HG03066 (cell line): ENCODE measurements around the gene CDK5R1.
"Not testable (repeated sequence)": the region's sequence is repeated elsewhere in the genome, so short reads cannot be mapped to it uniquely, and the experiment has no call there.

Experiments
- ATAC-seq: cut with Tn5 transposase; IDR thresholded peaks from one replicate; pipeline ENCODE4 v1.9.1; 2021; ENCODE audit warnings: low read depth; ENCODE audit not compliant: unreplicated experiment

CDK5R1 gene

DNA sequence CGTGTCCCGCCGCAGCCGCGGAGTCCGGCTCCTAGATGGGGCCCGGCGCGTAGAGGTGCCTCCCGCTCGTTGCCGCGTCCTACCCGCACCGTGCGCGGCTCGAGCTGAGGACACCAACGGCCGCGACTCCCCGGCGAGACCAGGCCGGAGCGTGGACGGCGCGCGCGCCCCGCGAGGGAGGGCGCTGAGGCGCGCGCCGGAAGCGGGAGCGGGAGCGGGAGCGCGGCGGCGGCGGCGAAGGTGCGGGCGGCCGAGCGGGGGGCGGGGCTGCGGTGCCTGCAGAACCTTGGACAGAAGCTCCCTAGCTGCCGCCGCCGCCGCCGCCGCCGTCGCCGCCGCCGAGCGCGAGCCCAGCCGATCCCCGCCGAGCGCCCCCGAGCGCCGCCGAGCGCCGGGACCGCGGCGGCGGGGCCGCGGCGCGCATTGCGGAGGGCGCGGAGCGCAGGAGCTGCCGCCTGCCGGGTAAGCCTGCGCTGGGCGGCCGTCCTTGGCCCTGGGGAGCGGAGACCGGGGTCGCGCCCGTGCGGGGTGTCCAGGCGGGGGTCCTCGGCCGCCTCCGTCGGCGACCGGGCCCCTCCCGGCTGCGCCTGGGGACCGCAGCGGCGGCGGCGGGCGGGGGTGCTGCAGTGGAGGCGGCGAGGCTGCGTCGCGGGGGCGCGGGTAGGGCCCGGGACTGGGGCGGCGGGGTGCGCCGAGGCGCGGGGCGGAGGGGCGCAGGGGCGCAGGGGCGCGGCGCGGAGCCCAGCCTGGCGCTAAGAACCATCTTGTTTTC, at the start of gene CDK5R1:
TSS of gene CDK5R1 (plus strand) at position 293 of the 772 bp plus-strand sequence. CDS start 628 bp downstream, outside the sequence.
- peak; percentile 38 for ATAC-seq

DNA sequence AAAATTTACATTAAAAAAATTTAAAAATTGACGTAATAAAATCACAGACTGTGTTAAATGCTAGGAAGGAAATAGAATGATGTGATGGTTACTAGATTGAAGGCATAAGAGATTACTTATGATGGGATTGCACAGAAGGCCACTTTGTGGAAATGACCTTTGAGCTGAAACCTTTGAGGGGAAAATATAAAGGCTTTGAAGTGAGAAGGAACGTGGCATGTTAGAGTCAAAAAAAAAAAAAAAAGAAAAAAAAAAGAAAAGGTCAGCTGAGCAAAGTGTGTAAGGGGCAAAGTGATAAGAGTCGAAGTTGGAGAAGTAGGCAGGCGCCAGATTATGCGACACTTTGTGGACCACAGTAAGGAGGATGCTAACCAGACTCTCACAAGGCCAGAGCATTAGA, 46.1 kb upstream of the CDK5R1 start:
- no peak for ATAC-seq

DNA sequence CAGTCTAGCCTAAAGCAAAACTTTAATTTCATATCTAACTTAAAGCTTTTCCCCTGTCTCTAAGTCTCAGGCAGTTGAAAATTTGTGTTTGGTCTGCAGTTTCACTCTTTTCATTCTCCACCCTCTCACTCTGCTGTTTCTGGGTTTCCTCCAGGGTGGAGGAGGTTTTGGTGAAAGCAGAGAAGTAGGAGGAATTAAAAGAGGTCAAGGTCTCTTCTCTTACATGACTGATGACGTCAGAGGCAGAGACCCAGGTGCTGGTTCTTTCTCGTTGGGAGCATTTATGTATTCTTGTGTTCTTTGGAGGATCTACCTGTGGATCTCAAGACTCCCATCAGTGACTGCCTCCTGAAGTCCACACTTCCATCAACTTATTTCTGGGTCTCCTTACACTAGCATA, 44.9 kb upstream of the CDK5R1 start:
- no peak for ATAC-seq

DNA sequence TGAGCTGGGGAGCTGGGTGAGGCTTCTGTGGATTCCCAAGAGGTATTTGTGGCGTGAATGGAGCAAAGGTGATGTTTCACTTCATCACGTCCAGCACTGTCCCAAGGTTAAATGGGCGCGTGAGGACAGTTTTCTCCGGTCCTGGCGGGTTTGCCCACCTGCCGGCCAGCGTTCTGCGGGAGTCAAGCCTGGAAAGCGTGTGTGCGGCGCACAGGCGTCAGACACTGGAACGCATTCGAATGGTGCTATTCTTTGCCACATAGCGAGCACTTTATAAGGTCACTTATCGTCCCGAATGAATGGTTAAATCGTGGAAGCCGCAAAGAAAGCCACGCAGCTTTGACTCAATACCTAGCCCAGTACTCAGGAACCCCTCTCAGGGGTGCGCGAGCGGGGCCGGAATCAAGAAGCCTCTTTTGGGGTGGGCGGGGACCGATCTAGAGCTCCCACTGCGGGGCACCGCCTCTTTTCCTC, 42.9 kb upstream of the CDK5R1 start:
- ATAC-seq, result no peak

DNA sequence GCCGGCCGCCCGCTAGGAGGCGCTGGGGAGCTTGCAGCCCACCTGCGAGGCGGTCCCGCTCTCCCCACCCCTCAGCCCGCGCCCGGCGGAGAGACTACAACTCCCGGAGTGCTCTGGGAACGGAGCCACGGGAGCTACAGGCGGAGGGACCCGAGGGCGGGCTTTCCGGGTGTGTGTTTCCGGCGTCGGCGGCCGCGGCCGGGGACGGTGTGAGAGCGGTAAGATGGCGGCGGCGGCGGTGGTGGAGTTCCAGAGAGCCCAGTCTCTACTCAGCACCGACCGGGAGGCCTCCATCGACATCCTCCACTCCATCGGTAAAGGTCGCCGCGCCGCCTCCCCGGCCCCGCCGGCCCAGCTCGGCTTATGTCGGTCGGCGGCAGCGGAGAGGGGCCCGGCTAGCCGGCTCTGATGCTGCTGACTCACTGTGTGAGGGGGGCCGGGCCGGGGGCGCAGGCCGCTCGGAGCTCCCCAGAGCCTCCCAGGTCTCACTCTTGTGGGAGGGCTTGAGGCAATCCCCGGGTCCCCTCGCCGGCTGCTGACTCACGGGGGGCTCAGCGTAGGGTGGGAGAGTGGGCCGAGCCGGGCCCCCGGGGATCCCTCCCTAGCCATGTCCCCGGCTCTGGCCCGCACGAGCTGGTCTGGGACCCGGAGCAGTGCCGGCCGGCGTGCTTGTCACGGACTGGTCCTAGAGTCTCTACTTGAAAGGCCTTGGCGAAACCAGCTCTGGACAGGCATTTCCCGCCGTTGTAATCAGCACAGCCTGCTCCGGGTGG, 42.3 kb upstream of the CDK5R1 start, which contains the start of gene PSMD11:
TSS of gene PSMD11 (plus strand) at position 210 of the 773 bp plus-strand sequence. CDS start at position 224, 14 bp downstream.
- peak; percentile 84 for ATAC-seq

DNA sequence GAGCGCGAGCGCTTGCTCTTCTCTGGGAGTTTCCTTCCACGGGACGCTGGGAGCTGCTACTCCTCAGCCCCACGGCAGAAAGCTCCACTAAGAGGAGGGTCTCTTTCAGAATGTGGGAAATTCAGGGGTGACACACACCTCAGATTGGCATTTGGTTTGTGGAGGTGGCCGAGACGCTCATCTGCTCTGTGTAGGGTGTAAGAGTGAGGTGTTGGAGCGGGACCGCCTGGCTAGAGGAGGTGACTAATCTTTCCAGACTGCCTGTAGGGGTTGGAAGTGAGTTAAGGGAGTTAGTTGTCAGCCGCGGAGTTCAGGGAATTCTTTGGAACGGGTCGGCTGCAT, 41.7 kb upstream of the CDK5R1 start:
- ATAC-seq, result peak; percentile 12

DNA sequence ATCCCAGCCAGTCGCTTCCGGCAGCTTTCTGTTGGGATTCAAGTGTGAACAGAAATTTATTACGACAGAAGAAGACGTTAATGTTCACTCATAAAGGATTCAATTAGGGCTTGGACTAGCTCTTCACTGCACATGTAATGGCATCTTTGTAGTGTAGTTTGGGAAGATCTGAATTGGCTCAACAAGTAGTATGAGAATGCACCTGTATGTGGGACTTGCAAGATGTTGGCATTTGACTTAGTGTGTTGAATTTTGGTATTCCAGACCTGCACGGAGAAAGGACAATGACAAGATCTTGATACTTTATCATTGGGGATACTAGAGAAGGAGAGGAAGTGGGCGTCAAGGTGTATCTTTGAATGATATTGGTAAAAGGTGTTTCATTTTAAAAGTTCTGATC, 41.3 kb upstream of the CDK5R1 start:
- no peak for ATAC-seq

DNA sequence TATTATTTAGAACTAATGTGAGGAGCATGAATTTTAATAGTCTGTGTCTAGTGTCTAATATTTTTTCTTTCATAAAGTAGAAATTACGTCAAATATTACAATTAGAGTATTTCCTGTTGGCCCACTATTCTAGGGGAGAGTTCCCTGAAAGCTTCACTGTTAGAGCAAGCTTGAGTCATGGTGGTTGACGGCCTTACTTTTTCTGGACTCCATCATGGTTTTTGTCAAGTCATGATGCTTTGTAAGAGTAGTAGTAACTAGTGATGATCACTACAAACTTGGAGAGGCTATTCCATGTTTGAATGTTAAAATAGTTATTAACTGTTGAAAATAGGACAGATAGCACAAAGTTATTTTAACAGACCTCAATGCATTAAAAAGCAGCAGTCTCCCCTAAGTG, 40.8 kb upstream of the CDK5R1 start:
- no peak for ATAC-seq

DNA sequence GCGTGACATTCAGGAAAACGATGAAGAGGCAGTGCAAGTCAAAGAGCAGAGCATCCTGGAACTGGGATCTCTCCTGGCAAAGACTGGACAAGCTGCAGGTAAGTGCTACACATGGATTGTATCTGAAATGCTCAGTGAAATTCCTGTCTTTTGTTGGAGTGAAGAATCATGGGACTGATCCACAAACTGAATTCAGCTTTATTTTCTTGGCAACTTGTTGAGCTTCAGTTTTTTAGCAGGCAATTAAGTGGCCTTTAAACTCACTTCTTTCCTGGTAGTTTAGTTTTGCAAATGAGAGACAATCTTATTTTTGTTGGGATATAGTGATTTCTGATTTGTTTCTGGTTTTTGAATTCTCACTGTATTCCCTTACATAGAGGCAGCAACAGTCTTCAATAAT, 39.8 kb upstream of the CDK5R1 start:
- no peak for ATAC-seq

DNA sequence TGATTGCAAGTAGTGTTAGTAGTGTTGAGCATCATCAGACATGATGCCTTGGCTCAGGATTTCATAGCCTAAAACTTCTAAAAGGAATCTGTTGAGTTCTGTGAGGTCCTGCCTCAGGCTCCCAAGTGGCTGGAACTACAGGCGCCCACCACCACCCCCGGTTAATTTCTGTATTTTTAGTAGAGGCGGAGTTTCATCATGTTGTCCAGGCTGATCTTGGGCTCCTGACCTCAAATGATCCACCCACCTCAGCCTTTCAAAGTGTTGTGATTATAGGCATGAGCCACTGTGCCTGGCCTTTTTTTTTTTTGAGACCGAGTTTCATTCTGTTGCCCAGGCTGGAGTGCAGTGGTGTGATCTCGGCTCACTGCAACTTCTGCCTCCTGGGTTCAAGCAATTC, 36.8 kb upstream of the CDK5R1 start:
- ATAC-seq, result no peak

DNA sequence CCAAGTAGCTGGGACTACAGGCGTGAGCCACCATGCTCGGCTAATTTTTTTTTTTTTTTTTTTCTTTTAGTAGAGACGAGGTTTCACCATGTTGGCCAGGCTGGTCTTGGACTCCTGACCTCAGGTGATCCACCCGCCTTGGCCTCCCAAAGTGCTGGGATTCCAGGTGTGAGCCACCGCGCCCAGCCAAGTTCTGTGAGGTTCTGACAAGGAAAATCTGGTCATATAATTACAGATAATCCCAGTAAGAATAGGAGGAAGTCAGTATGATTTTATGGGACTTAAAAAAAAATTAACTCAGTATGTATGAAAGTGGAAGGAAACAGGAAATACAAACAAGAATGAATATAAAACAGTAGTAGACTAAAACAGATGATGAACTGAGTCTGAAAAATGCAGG, 36.4 kb upstream of the CDK5R1 start:
- ATAC-seq, result not testable (repeated sequence)

DNA sequence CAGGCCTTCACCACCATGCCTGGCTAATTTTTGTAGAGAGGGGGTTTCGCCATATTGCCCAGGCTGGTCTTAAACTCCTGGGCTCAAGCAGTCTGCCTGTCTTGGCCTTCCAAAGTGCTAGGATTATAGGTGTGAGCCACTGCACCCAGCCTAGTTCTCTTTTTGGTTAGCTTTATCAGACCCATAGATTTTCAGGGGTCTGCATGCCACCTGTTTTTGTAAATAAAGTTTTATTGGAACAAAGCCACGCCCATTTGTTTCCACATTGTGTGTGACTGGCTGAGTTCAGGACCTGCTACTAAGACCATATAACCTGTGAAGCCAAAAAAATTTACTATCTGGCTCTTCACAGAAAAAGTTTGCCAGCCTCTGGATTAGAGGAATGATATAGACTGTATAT, 34.9 kb upstream of the CDK5R1 start:
- no peak for ATAC-seq

DNA sequence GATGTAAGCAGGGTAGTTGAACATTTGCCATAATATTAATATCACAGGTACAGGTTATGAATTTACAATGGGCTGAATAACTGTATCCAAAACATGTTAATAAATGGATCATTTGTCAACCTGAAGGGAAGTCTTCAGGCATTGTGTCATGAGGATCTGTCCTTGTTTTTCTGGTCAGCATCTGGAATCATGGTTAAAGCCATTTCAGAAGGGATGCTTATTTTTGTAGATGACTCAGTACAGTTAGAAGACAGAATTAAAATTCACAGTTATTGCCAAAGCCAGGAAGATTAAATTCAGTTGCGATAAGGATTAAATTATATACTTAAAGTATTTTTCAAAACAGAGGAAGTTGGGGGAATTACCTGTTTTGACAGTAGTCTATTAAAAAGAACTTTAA, 34.5 kb upstream of the CDK5R1 start:
- ATAC-seq, result no peak

DNA sequence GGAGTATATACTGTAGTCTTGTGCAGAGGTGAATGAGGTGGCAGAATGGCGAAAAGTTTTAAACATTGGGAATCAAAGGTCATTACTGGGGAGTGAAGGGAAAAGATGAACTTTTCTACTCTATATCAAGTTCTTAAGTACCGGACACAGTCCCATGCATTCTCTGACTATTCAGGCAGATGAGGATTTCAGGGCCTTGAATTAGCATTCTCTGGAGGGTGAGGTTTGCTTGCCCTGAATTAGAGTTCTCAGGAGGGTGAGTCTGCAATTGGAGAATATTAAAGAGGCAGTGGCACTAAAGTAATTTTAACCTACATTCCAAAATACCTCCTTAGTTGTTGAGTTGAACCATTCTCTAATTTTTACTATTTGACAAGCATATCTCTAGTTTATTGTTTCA, 33.4 kb upstream of the CDK5R1 start:
- ATAC-seq, result no peak

DNA sequence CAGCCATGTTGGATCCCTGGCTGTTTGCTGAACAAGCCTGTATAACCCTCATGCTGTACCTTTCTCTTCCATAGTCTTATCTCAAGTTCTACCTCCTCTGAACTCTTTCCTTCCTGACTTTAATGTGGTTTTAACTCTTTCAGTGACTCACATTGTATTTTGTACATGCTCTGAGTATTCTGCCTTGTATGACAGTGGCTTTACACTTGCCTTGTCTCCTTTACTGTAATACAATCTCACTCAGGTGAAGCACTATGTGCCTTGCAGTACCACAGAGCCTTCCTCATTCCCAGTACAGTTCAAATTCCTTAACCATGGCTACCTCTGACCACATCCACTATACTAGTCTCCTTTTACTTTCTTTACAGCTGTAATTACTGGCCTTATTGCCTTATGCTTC, 28.4 kb upstream of the CDK5R1 start:
- no peak for ATAC-seq

DNA sequence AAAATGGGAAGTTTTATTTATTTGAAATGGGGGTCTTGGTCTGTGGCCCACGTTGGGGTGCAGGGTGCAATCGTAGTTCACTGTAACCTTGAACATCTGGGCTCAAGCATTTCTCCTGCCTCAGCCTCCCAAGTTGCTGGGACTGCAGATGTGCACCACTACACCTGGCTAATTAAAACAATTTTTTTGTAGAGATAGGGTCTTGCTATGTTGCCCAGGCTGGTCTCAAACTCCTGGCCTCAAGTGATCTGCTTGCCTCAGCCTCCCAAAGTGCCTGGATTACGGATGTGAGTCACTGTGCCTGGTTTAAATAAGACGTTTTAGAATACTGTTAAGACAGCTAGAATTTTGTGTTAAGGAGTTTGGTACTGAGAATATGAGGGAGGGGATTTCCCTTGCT, 26.7 kb upstream of the CDK5R1 start:
- no peak for ATAC-seq

DNA sequence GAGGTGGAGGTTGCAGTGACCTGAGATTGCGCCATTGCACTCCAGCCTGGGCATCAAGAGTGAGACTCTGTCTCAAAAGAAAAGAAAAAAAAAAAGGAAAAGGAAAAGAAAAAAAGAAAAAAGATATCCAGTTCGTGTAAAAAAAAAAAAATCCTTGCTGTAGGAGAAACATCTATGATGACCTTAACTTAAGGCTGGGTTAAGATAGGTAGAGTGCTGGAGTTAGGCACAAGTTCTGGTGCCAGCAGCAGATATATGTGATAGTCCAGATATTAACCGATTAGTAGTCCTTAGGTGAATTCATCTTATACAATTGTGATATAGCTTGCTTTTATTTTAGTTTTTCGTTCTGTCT, 25.3 kb upstream of the CDK5R1 start:
- no peak for ATAC-seq

DNA sequence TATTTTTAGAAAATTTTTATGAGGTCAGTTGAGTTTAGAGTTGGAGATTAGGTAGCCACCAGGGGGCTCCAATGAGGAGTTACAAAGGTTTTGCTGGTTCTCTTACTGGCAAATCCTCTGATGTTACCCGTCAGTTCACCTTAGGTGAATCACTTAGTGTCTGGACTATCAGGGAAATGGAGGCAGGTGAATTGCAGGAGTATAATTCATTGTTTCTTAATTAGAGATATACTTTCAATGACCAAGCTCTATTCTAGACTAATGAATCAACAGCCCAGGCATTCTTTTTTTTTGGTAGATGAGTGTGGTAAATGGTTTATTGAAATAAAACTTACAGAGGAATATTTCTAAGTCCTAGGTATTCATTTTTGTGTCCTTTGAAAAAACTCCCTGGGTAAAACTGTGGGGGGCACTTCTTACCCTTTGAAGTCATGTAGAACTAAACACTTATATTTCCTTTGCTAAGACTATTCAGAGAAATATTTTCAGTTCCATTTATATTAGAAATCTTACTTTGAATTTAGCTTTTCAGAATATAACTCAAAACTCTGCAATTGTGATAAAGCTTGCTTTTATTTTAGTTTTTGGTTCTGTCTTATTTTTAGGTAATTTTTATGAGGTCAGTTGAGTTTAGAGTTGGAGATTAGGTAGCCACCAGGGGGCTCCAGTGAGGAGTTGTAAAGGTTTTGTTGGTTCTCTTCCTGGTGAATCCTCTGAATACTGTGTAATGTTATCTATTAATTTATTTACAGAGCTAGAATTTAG, 24.8 kb upstream of the CDK5R1 start:
- ATAC-seq, result no peak

DNA sequence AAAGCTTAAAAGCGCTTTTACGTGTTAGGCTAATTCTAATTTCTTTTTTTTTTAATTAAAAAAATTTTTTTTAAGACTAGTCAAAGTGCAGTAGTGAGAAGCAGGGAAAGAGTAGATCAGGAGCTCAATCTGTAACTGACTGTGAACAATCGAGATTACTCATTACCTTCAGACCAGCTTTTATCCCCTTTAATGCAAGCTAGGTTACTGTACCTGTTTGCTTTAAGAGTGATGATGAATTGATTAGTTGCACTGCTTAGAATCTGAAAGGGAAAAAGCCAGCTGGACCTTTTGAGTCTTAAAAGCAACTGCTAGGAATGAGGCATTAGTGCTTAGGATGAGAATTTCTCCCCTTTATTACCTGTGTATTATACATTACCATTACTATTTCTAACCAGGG, 23.5 kb upstream of the CDK5R1 start:
- no peak for ATAC-seq

DNA sequence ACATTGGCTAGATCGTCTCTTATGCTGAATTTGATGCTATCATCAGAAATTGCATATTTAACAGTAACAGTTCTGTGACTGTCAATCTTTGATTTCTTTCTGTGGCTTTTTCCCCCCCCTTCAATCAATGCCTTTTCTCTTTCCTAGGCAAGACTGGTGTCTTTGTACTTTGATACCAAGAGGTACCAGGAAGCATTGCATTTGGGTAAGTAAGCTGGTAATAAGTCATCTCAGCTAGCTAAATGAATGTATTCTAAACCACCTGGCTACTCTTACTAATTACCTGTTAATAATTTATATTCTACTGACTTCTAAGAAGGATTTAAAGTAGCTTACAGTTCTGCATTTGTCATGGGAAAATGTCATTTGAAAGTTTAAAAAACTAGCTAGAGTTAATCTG, 22.4 kb upstream of the CDK5R1 start:
- ATAC-seq, result no peak

DNA sequence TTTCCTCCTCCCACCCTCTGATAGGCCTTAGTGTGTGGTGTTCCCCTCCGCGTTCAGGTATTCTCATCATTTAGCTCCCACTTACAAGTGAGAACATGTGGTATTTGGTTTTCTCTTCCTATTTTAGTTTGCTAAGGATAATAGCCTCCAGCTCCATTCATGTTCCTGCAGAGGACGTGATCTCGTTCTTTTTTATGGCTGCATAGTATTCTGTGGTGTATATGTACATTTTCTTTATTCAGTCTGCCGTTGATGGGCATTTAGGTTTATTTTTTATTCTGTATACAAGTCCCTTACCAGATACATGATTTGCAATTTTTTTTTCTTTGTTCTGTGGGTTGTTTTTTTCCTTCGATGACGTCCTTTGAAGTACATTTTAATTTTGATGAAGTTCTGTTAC, 18.8 kb upstream of the CDK5R1 start:
- no peak for ATAC-seq
